HEK293T (cell line): ENCODE results near the gene TCERG1L.

Experiments
- CTCF ChIA-PET: fragments of 350-600 bp; formaldehyde crosslinking; extraction: SDS; loops from one replicate; lab custom pipeline; 2021; ENCODE audit warnings: antibody characterized with exemption, inconsistent platforms; lab: Yijun Ruan, JAX
- POLR2A ChIA-PET: fragments of 350-600 bp; formaldehyde crosslinking; extraction: SDS; loops from one replicate; lab custom pipeline; 2020; ENCODE audit warnings: antibody characterized with exemption, inconsistent platforms; lab: Yijun Ruan, JAX
- DNase-seq: peaks from one replicate; pipeline ENCODE4 v3.0.0; 2012; ENCODE audit warnings: mixed read lengths; ENCODE audit errors: extremely low spot score
- ARNT ChIP-seq: fragments of 450-650 bp; IDR thresholded peaks from 2 replicates; pipeline ENCODE4 v1.6.1; 2017; ENCODE audit warnings: mild to moderate bottlenecking
- BHLHE40 ChIP-seq: fragments of 450-650 bp; IDR thresholded peaks from 2 replicates; pipeline ENCODE4 v1.6.1; 2016; ENCODE audit warnings: mild to moderate bottlenecking, moderate library complexity, borderline replicate concordance
- CTBP1 ChIP-seq: fragments of 450-650 bp; IDR thresholded peaks from 2 replicates; pipeline ENCODE4 v1.6.1; 2016; ENCODE audit warnings: borderline replicate concordance
- ELF4 ChIP-seq: fragments of 450-650 bp; IDR thresholded peaks from 2 replicates; pipeline ENCODE4 v1.6.1; 2017; ENCODE audit warnings: antibody characterized with exemption
- FOXA1 ChIP-seq: fragments of 450-650 bp; IDR thresholded peaks from 2 replicates; pipeline ENCODE4 v1.6.1; 2016; ENCODE audit warnings: mild to moderate bottlenecking
- FOXK2 ChIP-seq: fragments of 450-650 bp; IDR thresholded peaks from 2 replicates; pipeline ENCODE4 v1.6.1; 2016; ENCODE audit warnings: mild to moderate bottlenecking
- FOXM1 ChIP-seq: fragments of 450-650 bp; IDR thresholded peaks from 2 replicates; pipeline ENCODE4 v1.6.1; 2017; ENCODE audit warnings: mild to moderate bottlenecking, borderline replicate concordance
- HDGF ChIP-seq: fragments of 450-650 bp; IDR thresholded peaks from 2 replicates; pipeline ENCODE4 v1.6.1; 2017; ENCODE audit warnings: antibody characterized with exemption, borderline replicate concordance
- L3MBTL2 ChIP-seq: fragments of 450-650 bp; conservative IDR thresholded peaks from 2 replicates; pipeline ENCODE4 v1.6.1; 2016; ENCODE audit warnings: mild to moderate bottlenecking
- LEF1 ChIP-seq: fragments of 450-650 bp; IDR thresholded peaks from 2 replicates; pipeline ENCODE4 v1.6.1; 2017; ENCODE audit warnings: mild to moderate bottlenecking, borderline replicate concordance
- NFRKB ChIP-seq: fragments of 450-650 bp; IDR thresholded peaks from 2 replicates; pipeline ENCODE4 v1.6.1; 2016; ENCODE audit warnings: mild to moderate bottlenecking, moderate library complexity
- SP1 ChIP-seq: fragments of 450-650 bp; IDR thresholded peaks from 2 replicates; pipeline ENCODE4 v1.6.1; 2017
- SUZ12 ChIP-seq: fragments of 450-650 bp; IDR thresholded peaks from 2 replicates; pipeline ENCODE4 v1.6.1; 2016; ENCODE audit warnings: mild to moderate bottlenecking
- TARDBP ChIP-seq: fragments of 450-650 bp; IDR thresholded peaks from 2 replicates; pipeline ENCODE4 v1.6.1; 2016
- ZNF384 ChIP-seq: fragments of 450-650 bp; IDR thresholded peaks from 2 replicates; pipeline ENCODE4 v1.6.1; 2016
- TF ChIP-seq, protein P1 (sequence below): fragments of 450-650 bp; IDR thresholded peaks from 2 replicates; pipeline ENCODE4 v1.6.1; 2016

Gene TCERG1L

DNA sequence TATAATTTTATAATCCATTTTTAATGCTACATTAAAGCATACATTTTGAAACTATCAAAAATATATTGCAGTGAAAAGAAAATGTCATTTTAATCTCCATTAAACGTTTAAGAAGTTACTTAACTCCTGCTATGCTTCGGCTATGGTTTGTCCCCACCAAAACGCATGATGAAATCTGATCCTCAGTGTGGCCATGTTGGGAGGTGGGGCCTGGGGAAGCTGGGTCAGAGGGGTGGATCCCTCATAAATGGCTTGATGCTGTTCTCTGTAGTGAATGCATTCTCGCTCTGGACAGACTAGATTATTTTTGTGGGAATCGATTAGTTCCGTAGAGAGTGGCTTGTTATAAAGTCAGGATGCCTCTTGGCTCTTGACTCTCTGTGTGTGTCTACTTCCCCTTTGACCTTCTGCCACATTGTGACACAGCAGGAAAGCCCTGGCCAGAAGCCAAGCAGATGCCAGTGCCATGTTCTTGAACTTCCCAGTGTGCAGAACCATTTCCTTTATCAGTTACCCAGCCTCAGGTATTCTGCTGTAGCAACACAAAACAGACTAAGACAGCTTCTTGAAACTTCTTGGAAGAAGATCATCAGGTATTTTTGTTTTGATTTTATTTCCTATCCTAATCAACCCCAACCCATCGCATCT is 77.8 kb downstream of the TCERG1L start:
- no peak for DNase-seq
- POLR2A ChIA-PET = no interaction called here
- CTCF ChIA-PET = no interaction called here
- TF ChIP-seq FOXA1 (no peak), ELF4 (no peak), SUZ12 (no peak), HDGF (no peak), LEF1 (no peak)

DNA sequence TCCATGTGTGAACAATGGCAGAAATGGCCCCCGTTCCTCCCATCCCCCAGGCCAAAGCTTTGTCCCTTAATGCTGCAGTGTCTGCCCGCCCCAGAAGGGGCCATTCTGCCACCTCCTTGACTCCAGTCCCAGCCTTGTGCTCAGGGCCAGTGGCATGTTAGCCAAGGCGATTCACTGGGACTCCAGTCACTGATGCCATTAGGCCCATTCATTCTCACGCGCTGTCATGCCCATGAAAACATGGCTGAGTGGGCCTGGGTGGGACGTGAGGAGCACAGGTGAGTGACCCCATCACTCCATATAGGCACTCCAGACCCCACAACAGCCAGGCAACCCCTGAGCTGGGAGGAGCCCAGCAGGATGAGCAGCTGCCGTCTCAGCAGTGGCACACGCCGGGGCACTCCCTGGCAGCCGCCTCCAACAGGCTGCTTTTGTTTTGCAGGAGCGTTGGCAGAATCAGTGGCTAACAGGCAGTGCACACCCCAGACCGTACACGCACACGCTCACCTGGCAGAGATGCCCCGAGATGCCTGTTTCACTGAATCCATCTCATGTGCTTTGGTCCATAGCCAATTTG is 79.5 kb downstream of the TCERG1L start:
- CTCF ChIA-PET = no interaction called here
- no peak for DNase-seq
- POLR2A ChIA-PET = no interaction called here

DNA sequence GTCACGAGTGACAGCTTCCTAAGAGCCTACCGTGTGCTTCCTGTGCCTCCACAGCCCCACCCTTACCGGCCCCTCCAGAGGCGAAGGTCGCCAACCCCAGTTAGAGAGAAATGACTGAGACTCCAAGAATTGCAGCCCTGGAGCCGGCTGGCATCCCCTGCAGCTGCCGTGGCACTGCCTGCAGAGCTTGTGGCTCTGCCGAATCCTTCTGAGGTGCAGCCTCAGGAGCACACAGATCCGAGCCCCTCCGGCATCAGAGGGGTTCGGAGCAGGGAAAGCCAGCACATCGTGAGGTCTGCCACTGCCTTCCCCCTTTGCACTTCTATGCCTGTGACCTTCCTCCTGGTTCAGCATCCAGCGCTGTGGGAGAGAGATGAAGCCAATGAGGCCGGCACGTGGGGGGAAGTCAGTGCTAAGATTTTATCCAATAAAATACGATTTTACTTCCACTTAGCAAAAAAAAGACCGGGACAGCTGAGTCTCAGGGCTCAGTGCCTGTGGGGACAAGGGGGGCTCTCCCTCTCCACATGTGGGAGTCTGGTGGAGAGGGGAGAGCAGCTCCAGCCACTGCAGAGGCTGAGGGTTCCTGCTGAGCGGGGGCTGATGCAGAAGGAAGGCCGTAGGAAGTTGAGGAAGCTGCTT is 80.1 kb downstream of the TCERG1L start:
- DNase-seq = no peak
- ChIA-PET CTCF (no interaction called here), POLR2A (no interaction called here)
- no peak for TF ChIP-seq SUZ12
- no peak for TF ChIP-seq CTBP1
- TF ChIP-seq ELF4 = no peak
- no peak for TF ChIP-seq NFRKB
- no peak for TF ChIP-seq HDGF
- no peak for TF ChIP-seq SP1
- no peak for TF ChIP-seq TARDBP
- TF ChIP-seq FOXM1 = no peak
- TF ChIP-seq, protein P1, sequence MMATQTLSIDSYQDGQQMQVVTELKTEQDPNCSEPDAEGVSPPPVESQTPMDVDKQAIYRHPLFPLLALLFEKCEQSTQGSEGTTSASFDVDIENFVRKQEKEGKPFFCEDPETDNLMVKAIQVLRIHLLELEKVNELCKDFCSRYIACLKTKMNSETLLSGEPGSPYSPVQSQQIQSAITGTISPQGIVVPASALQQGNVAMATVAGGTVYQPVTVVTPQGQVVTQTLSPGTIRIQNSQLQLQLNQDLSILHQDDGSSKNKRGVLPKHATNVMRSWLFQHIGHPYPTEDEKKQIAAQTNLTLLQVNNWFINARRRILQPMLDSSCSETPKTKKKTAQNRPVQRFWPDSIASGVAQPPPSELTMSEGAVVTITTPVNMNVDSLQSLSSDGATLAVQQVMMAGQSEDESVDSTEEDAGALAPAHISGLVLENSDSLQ = no peak
- no peak for TF ChIP-seq LEF1
- no peak for TF ChIP-seq L3MBTL2
- no peak for TF ChIP-seq BHLHE40

More for the DNA sequence above, 79.5 kb downstream of the TCERG1L start:
- TF ChIP-seq SUZ12 (no peak), LEF1 (no peak), FOXM1 (no peak), CTBP1 (no peak)

DNA sequence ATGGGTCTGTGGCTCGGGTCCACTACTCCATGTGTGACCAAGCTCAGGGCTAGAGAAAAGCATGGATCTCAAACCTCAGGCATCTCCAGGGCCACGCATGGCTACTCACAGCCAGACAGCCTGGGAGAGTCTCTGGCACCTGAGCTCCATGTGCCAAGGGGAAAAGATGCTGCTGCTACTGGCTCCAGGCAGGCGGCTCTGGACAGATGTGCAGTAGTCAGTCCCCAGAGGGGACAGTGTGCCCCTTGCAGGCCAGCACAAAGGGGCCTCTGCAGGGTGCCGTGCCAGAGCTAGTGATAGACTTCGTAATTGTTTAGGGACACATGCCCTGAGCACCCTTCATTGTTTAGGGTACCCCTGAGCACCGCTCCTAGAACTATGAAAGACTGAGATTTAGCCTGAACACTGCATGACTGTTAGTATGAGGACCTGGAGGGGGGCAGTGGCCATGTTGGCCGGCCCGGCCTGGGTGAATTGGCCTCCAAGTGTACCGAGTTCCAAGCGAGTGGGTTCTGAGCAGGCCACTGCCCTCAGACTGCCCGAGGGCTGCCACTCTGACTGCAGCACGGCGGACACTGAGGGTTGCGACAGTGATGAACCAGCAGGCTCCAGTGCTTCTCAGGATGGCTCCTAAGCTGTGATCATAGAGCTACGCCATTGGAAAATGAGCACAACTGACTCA is 80.7 kb downstream of the TCERG1L start:
- TF ChIP-seq, protein P1 = no peak
- TF ChIP-seq ZNF384 (no peak), FOXM1 (no peak), SUZ12 (no peak), SP1 (no peak), HDGF (no peak), FOXA1 (no peak), L3MBTL2 (no peak), FOXK2 (no peak), CTBP1 (no peak), TARDBP (no peak), ARNT (no peak), ELF4 (no peak), LEF1 (no peak), BHLHE40 (no peak), NFRKB (no peak)
- ChIA-PET POLR2A (no interaction called here), CTCF (no interaction called here)
- DNase-seq = no peak

DNA sequence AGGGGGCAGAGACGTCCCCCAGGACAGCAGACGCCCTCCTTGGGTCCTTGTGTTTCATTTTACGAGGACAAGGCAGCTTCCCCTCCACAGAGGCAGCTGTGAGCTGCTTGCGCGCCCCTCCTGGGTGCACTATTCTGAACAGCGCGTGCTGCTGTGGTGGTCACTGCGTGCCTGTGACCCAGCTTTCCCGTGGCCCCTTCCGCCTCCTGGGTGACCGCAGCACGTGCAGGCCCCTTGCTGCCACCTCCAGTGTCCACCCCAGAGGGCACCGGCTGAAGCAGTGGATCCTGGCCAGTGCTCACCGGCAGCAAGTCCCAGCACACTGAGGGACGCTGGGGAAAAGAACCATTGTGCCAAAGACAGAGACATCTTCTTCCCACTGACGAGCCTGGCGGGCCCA is 81.4 kb downstream of the TCERG1L start:
- TF ChIP-seq CTBP1 = no peak
- TF ChIP-seq SUZ12 = no peak
- TF ChIP-seq NFRKB = no peak
- no peak for TF ChIP-seq FOXA1
- no peak for TF ChIP-seq FOXM1
- no peak for DNase-seq
- ChIA-PET POLR2A (no interaction called here), CTCF (no interaction called here)

DNA sequence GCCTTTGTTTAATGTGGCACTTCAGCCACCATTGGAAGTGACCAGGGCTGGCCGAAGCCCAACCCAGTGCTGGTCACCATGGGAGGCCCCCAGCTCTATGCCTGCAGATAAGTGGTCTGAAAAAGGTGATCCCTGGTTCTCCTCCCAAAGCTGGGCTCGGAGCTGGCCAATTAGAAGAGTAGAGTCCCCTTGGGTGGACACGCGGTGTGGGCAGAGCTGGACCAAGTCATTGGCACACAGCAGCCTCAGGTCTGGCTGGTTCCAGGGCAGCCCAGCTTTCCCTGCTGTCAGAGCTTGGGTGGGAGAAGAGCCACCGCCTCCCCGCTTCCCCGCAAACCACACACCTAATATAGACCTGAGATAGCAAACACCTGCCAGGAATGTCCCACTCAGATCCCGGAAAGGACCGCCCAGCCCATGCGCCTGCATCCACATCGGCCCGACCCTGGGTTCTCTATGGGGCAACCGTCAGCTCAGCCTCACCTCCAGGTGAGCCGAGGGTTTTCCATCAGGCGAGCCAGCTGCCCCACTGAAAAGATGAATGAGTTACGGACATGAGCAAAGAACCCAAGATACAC is 84.3 kb downstream of the TCERG1L start:
- no peak for DNase-seq
- CTCF ChIA-PET = no interaction called here
- POLR2A ChIA-PET = no interaction called here
- TF ChIP-seq L3MBTL2 (no peak), CTBP1 (no peak), FOXA1 (no peak), ELF4 (no peak), TARDBP (no peak), BHLHE40 (no peak), ARNT (no peak), LEF1 (no peak), HDGF (no peak), FOXK2 (no peak), SP1 (no peak), ZNF384 (no peak)
- TF ChIP-seq, protein P1 = no peak
